A549 (cell line): ENCODE results near the gene RARA.

Source experiments
- CTCF ChIP-seq: fragments of >200 bp; sonication (Bioruptor Twin); formaldehyde crosslinking; IDR thresholded peaks from 3 replicates; pipeline ENCODE4 v1.5.1; 2016
- ESRRA ChIP-seq: fragments of 150-350 bp; IDR thresholded peaks from 2 replicates; pipeline ENCODE4 v1.6.1; 2014; ENCODE audit warnings: mild to moderate bottlenecking, low read length, borderline replicate concordance
- MAZ ChIP-seq: fragments of 150-350 bp; IDR thresholded peaks from 2 replicates; pipeline ENCODE4 v1.6.1; 2014; ENCODE audit warnings: antibody characterized with exemption, low read depth, low read length, borderline replicate concordance
- SMC3 ChIP-seq: fragments of >200 bp; sonication (Bioruptor Twin); formaldehyde crosslinking; IDR thresholded peaks from 3 replicates; pipeline ENCODE4 v1.6.1; 2018; ENCODE audit warnings: inconsistent platforms

DNA sequence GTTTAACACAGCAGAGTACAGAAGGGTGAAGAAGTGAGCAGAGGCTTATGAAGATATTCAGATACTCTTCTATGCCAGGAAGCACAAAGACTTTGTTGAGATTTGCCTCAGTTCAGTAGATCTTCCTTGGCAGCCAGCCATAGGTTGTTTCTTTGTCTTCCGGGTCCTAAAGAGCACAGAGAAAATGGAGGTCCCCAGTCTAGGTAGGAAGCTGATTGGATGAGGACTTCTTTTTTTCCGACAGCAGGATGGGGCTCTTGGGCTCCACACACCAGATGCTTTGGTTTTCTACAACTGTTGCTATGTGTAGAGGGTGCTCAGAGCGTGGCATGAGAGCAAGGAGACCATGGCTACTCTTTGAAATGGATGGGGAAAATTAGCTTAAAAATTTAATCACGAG, 29.6 kb upstream of the RARA start:
- TF ChIP-seq SMC3, result no peak
- TF ChIP-seq ESRRA, result no peak
- TF ChIP-seq MAZ, result no peak
- TF ChIP-seq CTCF, result no peak
